Endothelial cell of umbilical vein (primary cell): ENCODE measurements around the gene ETV6. TPM values are rescaled to one million over a fixed set of nuclear protein-coding genes. Genes with fewer than 3 reads are reported as not detected.

Experiments used
- BruUV-seq: library from RNA; stranded (reverse); fragments of 400-500 nt; replicated peaks from 2 replicates; lab custom pipeline; 2021; lab: Mats Ljungman, UMichigan
- CTCF ChIA-PET: fragments of 300-600, 350-600 bp; sonication (Branson Sonifier 250); formaldehyde crosslinking; loops from one replicate; lab custom pipeline; 2021; ENCODE audit warnings: antibody characterized with exemption, inconsistent platforms; lab: Charles Lee
- POLR2A ChIA-PET: fragments of 300-600, 350-600 bp; sonication (Branson Sonifier 250); formaldehyde crosslinking; loops from one replicate; lab custom pipeline; 2021; ENCODE audit warnings: antibody characterized with exemption, inconsistent platforms; lab: Charles Lee
- DNase-seq: peaks from one replicate; pipeline ENCODE4 v3.0.0-alpha.2; 2011; ENCODE audit warnings: low read depth, low spot score
- FAIRE-seq: peaks from 2 replicates; lab custom pipeline; 2011; peaks lifted over from hg19 to GRCh38; lab: Jason Lieb, UNC
- H2AFZ ChIP-seq: 2 replicates; pipeline ENCODE4 v1.6.0; 2012; ENCODE audit warnings: low read depth, low read length, control low read depth, inconsistent platforms
- H3K27ac ChIP-seq: 2 replicates; pipeline ENCODE4 v1.5.1; 2011; ENCODE audit warnings: low read depth, mild to moderate bottlenecking, control low read depth, low read length, moderate library complexity; ENCODE audit not compliant: insufficient read depth
- H3K27me3 ChIP-seq, 2 experiments: 2 replicates each; pipeline versions ENCODE4 v1.6.0 to v1.6.1; 2011; ENCODE audit warnings: low read length in 2 of 2, mixed read lengths in 1 of 2; ENCODE audit not compliant: control insufficient read depth in 2 of 2, insufficient read depth in 2 of 2
- H3K36me3 ChIP-seq, 2 experiments: 2 replicates in 1 of 2; 3 replicates in 1 of 2; pipeline ENCODE4 v1.5.1; 2011; ENCODE audit warnings: low read length in 2 of 2, mild to moderate bottlenecking in 1 of 2, moderate library complexity in 1 of 2; ENCODE audit not compliant: control insufficient read depth in 2 of 2, insufficient read depth in 2 of 2; ENCODE audit errors: extremely low read depth in 1 of 2
- H3K4me1 ChIP-seq: 3 replicates; pipeline ENCODE4 v1.5.1; 2011; ENCODE audit warnings: mild to moderate bottlenecking, low read length; ENCODE audit not compliant: control insufficient read depth, insufficient read depth; ENCODE audit errors: extremely low read depth
- H3K4me2 ChIP-seq: 2 replicates; pipeline ENCODE4 v1.6.1; 2011; ENCODE audit warnings: low read length, control low read depth, mixed read lengths; ENCODE audit not compliant: insufficient read depth
- H3K4me3 ChIP-seq, 3 experiments: fragments of 200-600 bp in 1 of 3; sonication (generic), shearing (Covaris generic) in 1 of 3; replicated peaks in 1 of 3; 2 replicates each; pipeline ENCODE4 v1.5.1; 2011 to 2016; ENCODE audit warnings: control low read depth in 3 of 3, low read length in 3 of 3, mild to moderate bottlenecking in 2 of 3, inconsistent platforms in 1 of 3, low read depth in 1 of 3, moderate library complexity in 1 of 3; ENCODE audit not compliant: insufficient read depth in 1 of 3
- H3K79me2 ChIP-seq: 2 replicates; pipeline ENCODE4 v1.6.0; 2012; ENCODE audit warnings: low read length, inconsistent platforms; ENCODE audit not compliant: control insufficient read depth, insufficient read depth
- H3K9ac ChIP-seq: replicated peaks from 2 replicates; pipeline ENCODE3; 2011; ENCODE audit warnings: low read length, control low read depth; ENCODE audit not compliant: insufficient read depth; ENCODE audit errors: extremely low read depth
- H3K9me1 ChIP-seq: replicated peaks from 3 replicates; pipeline ENCODE4 v1.6.0; 2011; ENCODE audit warnings: mild to moderate bottlenecking, low read length; ENCODE audit not compliant: control insufficient read depth, insufficient read depth; ENCODE audit errors: extremely low read depth
- H3K9me3 ChIP-seq: replicated peaks from 2 replicates; pipeline ENCODE4 v1.5.1; 2012; ENCODE audit warnings: low read length, inconsistent platforms; ENCODE audit not compliant: control insufficient read depth, insufficient read depth
- H4K20me1 ChIP-seq: replicated peaks from 2 replicates; pipeline ENCODE3; 2011; ENCODE audit warnings: mild to moderate bottlenecking, low read length; ENCODE audit not compliant: control insufficient read depth, insufficient read depth; ENCODE audit errors: extremely low read depth
- EZH2 ChIP-seq: IDR thresholded peaks from 2 replicates; pipeline ENCODE4 v1.6.1; 2012; ENCODE audit warnings: borderline replicate concordance, low read depth, mild to moderate bottlenecking, moderate library complexity, low read length, inconsistent platforms; ENCODE audit not compliant: severe bottlenecking
- FOS ChIP-seq: IDR thresholded peaks from 2 replicates; pipeline ENCODE4 v1.6.1; 2011; ENCODE audit warnings: mild to moderate bottlenecking, low read length, moderate library complexity, borderline replicate concordance; ENCODE audit not compliant: insufficient read depth
- MAX ChIP-seq: IDR thresholded peaks from 2 replicates; pipeline ENCODE4 v1.6.1; 2011; ENCODE audit not compliant: insufficient read depth, insufficient read length
- MYC ChIP-seq: IDR thresholded peaks from one replicate; pipeline ENCODE4 v1.6.1; 2011; ENCODE audit warnings: mild to moderate bottlenecking, low read depth, low read length
- POLR2A ChIP-seq: IDR thresholded peaks from 2 replicates; pipeline ENCODE4 v1.6.1; 2012; ENCODE audit warnings: low read depth, mild to moderate bottlenecking, control low read depth, low read length
- POLR2AphosphoS5 ChIP-seq: IDR thresholded peaks from 2 replicates; pipeline ENCODE4 v1.6.1; 2012; ENCODE audit warnings: low read depth, mild to moderate bottlenecking, control low read depth, low read length, moderate library complexity; ENCODE audit not compliant: insufficient read depth
- dilution Hi-C: fragments of 300-500 bp; cut with MboI; formaldehyde crosslinking; loops from one replicate; pipeline ENCODE4 v1.15.0; 2019; ENCODE audit warnings: low sequenced_read_pairs; ENCODE audit not compliant: extremely low pct_ligation_motif_present
- intact Hi-C: fragments of 100-400 bp; cut with micrococcal nuclease; formaldehyde crosslinking; loops from one replicate; pipeline ENCODE4 v1.10.0; 2022
- polyA plus RNA-seq, 4 experiments: library from polyadenylated mRNA; depleted of rRNA in 3 of 4; stranded (reverse) in 3 of 4; unstranded in 1 of 4; fragments of >200 nt; gene quantifications; 2 replicates each; pipeline versions ENCODE4 v1.2.1 to v1.2.3, GENCODE V29; 2011 to 2012; ENCODE audit warnings: missing spikeins in 1 of 4
- total RNA-seq: library from RNA; stranded (reverse); gene quantifications from 2 replicates; pipeline ENCODE4 v1.2.3, GENCODE V29; 2021
- TF ChIP-seq, protein P1 (sequence below), 2 donors: IDR thresholded peaks; 1 replicate in 1 of 2; 2 replicates in 1 of 2; pipeline ENCODE4 v1.5.1; 2011; ENCODE audit warnings: low read length in 2 of 2, mild to moderate bottlenecking in 2 of 2, moderate library complexity in 2 of 2, control low read depth in 1 of 2, inconsistent platforms in 1 of 2, low read depth in 1 of 2; ENCODE audit not compliant: insufficient read depth in 1 of 2; ENCODE audit errors: extremely low read depth in 1 of 2

The ETV6 gene
- total and polyA plus RNA-seq, 2 donors (not counting 3 experiments of a cell fraction or from before 2014, with no cell fraction given): 15.9 to 57.1 TPM

GRCh38 chr12:11812586-11813437 lies 163.3 kb downstream of the ETV6 start:
- POLR2A ChIA-PET: interaction anchor here (0.6 to 1.1 kb wide), 2 partner anchors 79 to 88 kb away, joined by 3 read pairs; no protein-coding TSS in a partner anchor
- intact Hi-C loops: loop anchor here (1.0 to 5.0 kb wide), 7 partner anchors 11 to 231 kb away; partner anchors contain the start of gene ETV6
- FAIRE-seq: peak; percentile 61
- Histone ChIP-seq H3K9me1 (no peaks in the 10 kb centered on the region), H4K20me1 (no peaks in the 10 kb centered on the region), H3K9ac (peak overlapping the region; percentile 48), H3K27me3 (no peaks in the 10 kb centered on the region), H3K36me3 (no peaks in the 10 kb centered on the region), H3K27ac (peak overlapping the region; percentile 77), H3K4me3 (peak overlapping the region in 1 of 3 experiments; percentile 29), H3K4me1 (peaks cover 35% of the 10 kb centered on the region), H3K9me3 (no peaks in the 10 kb centered on the region), H2AFZ (peak overlapping the region; percentile 20), H3K4me2 (peak overlapping the region; percentile 60), H3K79me2 (peaks cover 7% of the 10 kb centered on the region)
- CTCF ChIA-PET: interaction anchor here (0.7 to 5.1 kb wide), 14 partner anchors 12 to 233 kb away, joined by 3 to 46 read pairs (median 3); partner anchors contain the start of gene ETV6
- DNase-seq: peak; percentile 59
- dilution Hi-C loops: no loop called here
- TF ChIP-seq FOS (no peak), MYC (no peak), EZH2 (no peak), MAX (no peak), POLR2A (peak; percentile 46), POLR2AphosphoS5 (no peak)
- TF ChIP-seq, protein P1, sequence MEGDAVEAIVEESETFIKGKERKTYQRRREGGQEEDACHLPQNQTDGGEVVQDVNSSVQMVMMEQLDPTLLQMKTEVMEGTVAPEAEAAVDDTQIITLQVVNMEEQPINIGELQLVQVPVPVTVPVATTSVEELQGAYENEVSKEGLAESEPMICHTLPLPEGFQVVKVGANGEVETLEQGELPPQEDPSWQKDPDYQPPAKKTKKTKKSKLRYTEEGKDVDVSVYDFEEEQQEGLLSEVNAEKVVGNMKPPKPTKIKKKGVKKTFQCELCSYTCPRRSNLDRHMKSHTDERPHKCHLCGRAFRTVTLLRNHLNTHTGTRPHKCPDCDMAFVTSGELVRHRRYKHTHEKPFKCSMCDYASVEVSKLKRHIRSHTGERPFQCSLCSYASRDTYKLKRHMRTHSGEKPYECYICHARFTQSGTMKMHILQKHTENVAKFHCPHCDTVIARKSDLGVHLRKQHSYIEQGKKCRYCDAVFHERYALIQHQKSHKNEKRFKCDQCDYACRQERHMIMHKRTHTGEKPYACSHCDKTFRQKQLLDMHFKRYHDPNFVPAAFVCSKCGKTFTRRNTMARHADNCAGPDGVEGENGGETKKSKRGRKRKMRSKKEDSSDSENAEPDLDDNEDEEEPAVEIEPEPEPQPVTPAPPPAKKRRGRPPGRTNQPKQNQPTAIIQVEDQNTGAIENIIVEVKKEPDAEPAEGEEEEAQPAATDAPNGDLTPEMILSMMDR (IDR thresholded peaks at IDR 0.05; ENCODE audit: extremely low read depth in 1 of 2, insufficient read depth in 1 of 2, low read depth in 1 of 2, low read length in 2 of 2): peak in 1 of 2 donors; percentile 40
- no TSS peak for BruUV-seq
